Smooth muscle cell (in vitro differentiated cells): ENCODE measurements around the gene GSTA2. TPM values are rescaled to one million over a fixed set of nuclear protein-coding genes. Genes with fewer than 3 reads are reported as not detected.

Source experiments
- DNase-seq: peaks from one replicate; lab custom pipeline; 2025; ENCODE audit not compliant: unreplicated experiment; lab: John Stamatoyannopoulos, UW
- H2AFZ ChIP-seq: fragments of 200-600 bp; sonication (generic); 2 replicates; pipeline ENCODE4 v1.6.0; 2016; ENCODE audit warnings: antibody characterized with exemption, low read depth, mild to moderate bottlenecking
- H3F3A ChIP-seq: fragments of 200-600 bp; sonication (generic); 2 replicates; pipeline ENCODE4 v1.6.0; 2017; ENCODE audit warnings: antibody characterized with exemption, low read depth
- H3K27ac ChIP-seq: fragments of 200-600 bp; sonication (generic); 2 replicates; pipeline ENCODE4 v1.5.1; 2016; ENCODE audit warnings: low read depth, mild to moderate bottlenecking
- H3K27me3 ChIP-seq: fragments of 200-600 bp; sonication (generic); 2 replicates; pipeline ENCODE4 v1.6.1; 2016; ENCODE audit warnings: low read depth, mild to moderate bottlenecking
- H3K36me3 ChIP-seq: fragments of 200-600 bp; sonication (generic); 2 replicates; pipeline ENCODE4 v1.5.1; 2016; ENCODE audit warnings: low read depth
- H3K4me1 ChIP-seq: fragments of 200-600 bp; sonication (generic); 2 replicates; pipeline ENCODE4 v1.5.1; 2016; ENCODE audit warnings: low read depth
- H3K4me2 ChIP-seq: fragments of 200-600 bp; sonication (generic); 2 replicates; pipeline ENCODE4 v1.6.0; 2016; ENCODE audit warnings: mild to moderate bottlenecking
- H3K4me3 ChIP-seq: fragments of 200-600 bp; sonication (generic); 2 replicates; pipeline ENCODE4 v1.5.1; 2016; ENCODE audit warnings: mild to moderate bottlenecking
- H3K79me2 ChIP-seq: fragments of 200-600 bp; sonication (generic); 2 replicates; pipeline ENCODE4 v1.6.0; 2016; ENCODE audit warnings: low read depth, mild to moderate bottlenecking
- H3K9ac ChIP-seq: fragments of 200-600 bp; sonication (generic); 2 replicates; pipeline ENCODE4 v1.6.0; 2016; ENCODE audit warnings: low read depth
- H3K9me3 ChIP-seq: fragments of 200-600 bp; sonication (generic); replicated peaks from 2 replicates; pipeline ENCODE4 v1.5.1; 2016; ENCODE audit warnings: low read depth
- H4K20me1 ChIP-seq: fragments of 200-600 bp; sonication (generic); 2 replicates; pipeline ENCODE4 v1.6.0; 2016; ENCODE audit warnings: low read depth
- CTCF ChIP-seq: fragments of 200-600 bp; sonication (generic); IDR thresholded peaks from 2 replicates; pipeline ENCODE4 v1.5.1; 2017; ENCODE audit warnings: borderline replicate concordance, mild to moderate bottlenecking, antibody characterized with exemption; ENCODE audit not compliant: insufficient read depth, poor library complexity, severe bottlenecking
- WGBS: methylation state at CpG from one replicate; pipeline ENCODE4 v1.1.7; 2016; ENCODE audit warnings: low lambda C conversion rate; 5-methylcytosine and 5-hydroxymethylcytosine counted together
- polyA plus RNA-seq: library from polyadenylated mRNA; unstranded; fragments of >200 nt; fragmentation: Nextera tagmentation; extraction: Ambion mirVana; gene quantifications from 2 replicates; pipeline ENCODE4 v1.2.1, GENCODE V29; 2016
- total RNA-seq: library from RNA; depleted of rRNA; stranded (reverse); fragments of >200 nt; gene quantifications from 2 replicates; pipeline ENCODE4 v1.2.3, GENCODE V29; 2014

GSTA2 gene
- total and polyA plus RNA-seq, 2 experiments from 2014 or later: 0.65 TPM; not detected in 1

GRCh38 chr6:52726741-52727535 lies 36.3 kb downstream of the GSTA2 start:
- peaks cover 15% of the 10 kb centered on the region for H3F3A ChIP-seq
- H3K36me3 ChIP-seq: no peaks in the 10 kb centered on the region
- no peak for TF ChIP-seq CTCF
- DNase-seq: no peak
- no peaks in the 10 kb centered on the region for H4K20me1 ChIP-seq
- peaks cover 17% of the 10 kb centered on the region for H3K4me1 ChIP-seq
- no peaks in the 10 kb centered on the region for H3K27me3 ChIP-seq
- no peak overlapping the region for H3K9ac ChIP-seq
- no peak overlapping the region for H3K4me2 ChIP-seq
- WGBS: 95% methylated on average over 15 of the region's 15 CpGs
- no peaks in the 10 kb centered on the region for H3K79me2 ChIP-seq
- H2AFZ ChIP-seq: no peak overlapping the region
- H3K4me3 ChIP-seq: no peak overlapping the region
- no peaks in the 10 kb centered on the region for H3K9me3 ChIP-seq
- no peak overlapping the region for H3K27ac ChIP-seq

- H2AFZ ChIP-seq: no peak overlapping the region
- H3K27ac ChIP-seq: peak overlapping the region; percentile 65
- no peak overlapping the region for H3K4me3 ChIP-seq
- H3K9ac ChIP-seq: no peak overlapping the region
- WGBS: 94% methylated on average over 2 of the region's 2 CpGs
- H3K36me3 ChIP-seq: no peaks in the 10 kb centered on the region
- H3K4me2 ChIP-seq: peak overlapping the region; percentile 38
- no peak for DNase-seq
- no peaks in the 10 kb centered on the region for H3K79me2 ChIP-seq
- peaks cover 15% of the 10 kb centered on the region for H3F3A ChIP-seq
- no peaks in the 10 kb centered on the region for H4K20me1 ChIP-seq
- H3K4me1 ChIP-seq: peaks cover 17% of the 10 kb centered on the region
- no peak for TF ChIP-seq CTCF
- H3K27me3 ChIP-seq: no peaks in the 10 kb centered on the region
- no peaks in the 10 kb centered on the region for H3K9me3 ChIP-seq
Measured at GRCh38 chr6:52726193-52726542, 37.1 kb downstream of the GSTA2 start.

- Histone ChIP-seq H3K79me2 (no peaks in the 10 kb centered on the region), H3K27ac (peak overlapping the region; percentile 65), H4K20me1 (no peaks in the 10 kb centered on the region), H3K4me3 (no peak overlapping the region), H3K4me2 (peak overlapping the region; percentile 38), H3K9ac (no peak overlapping the region), H3F3A (peaks cover 15% of the 10 kb centered on the region), H2AFZ (peak overlapping the region; percentile 29), H3K36me3 (no peaks in the 10 kb centered on the region), H3K27me3 (no peaks in the 10 kb centered on the region), H3K9me3 (no peaks in the 10 kb centered on the region), H3K4me1 (peaks cover 17% of the 10 kb centered on the region)
- 84% methylated on average over 2 of the region's 2 CpGs for WGBS
- TF ChIP-seq CTCF: no peak
- DNase-seq: no peak
Measured at GRCh38 chr6:52725535-52726192, 37.6 kb downstream of the GSTA2 start.
